Neural cell (in vitro differentiated cells): ENCODE results near the gene LAPTM5. TPM values are rescaled to one million over a fixed set of nuclear protein-coding genes. Genes with fewer than 3 reads are reported as not detected.

Experiments
- H2AFZ ChIP-seq: fragments of 200-600, 300-800 bp; sonication (generic), shearing (Covaris generic); 2 replicates; pipeline ENCODE4 v1.6.0; 2014; ENCODE audit warnings: low read depth, mild to moderate bottlenecking, antibody characterized with exemption, low read length, moderate library complexity
- H3F3A ChIP-seq: fragments of 200-600 bp; shearing (Covaris generic); 2 replicates; pipeline ENCODE4 v1.6.1; 2016; ENCODE audit warnings: mild to moderate bottlenecking, moderate library complexity, mixed read lengths, antibody characterized with exemption, low read length; ENCODE audit not compliant: insufficient read depth, poor library complexity, severe bottlenecking
- H3K27ac ChIP-seq: fragments of 200-600, 300-800 bp; sonication (generic), shearing (Covaris generic); 2 replicates; pipeline ENCODE4 v1.5.1; 2014; ENCODE audit warnings: mild to moderate bottlenecking, low read length, moderate library complexity
- H3K27me3 ChIP-seq: fragments of 300-800, 200-600 bp; sonication (generic), shearing (Covaris generic); 2 replicates; pipeline ENCODE4 v1.6.0; 2014; ENCODE audit warnings: mild to moderate bottlenecking, low read depth, low read length, moderate library complexity; ENCODE audit not compliant: insufficient read depth
- H3K36me3 ChIP-seq: fragments of 300-800, 200-600 bp; sonication (generic), shearing (Covaris generic); 2 replicates; pipeline ENCODE4 v1.5.1; 2014; ENCODE audit warnings: mild to moderate bottlenecking, antibody characterized with exemption, low read length, moderate library complexity; ENCODE audit not compliant: insufficient read depth
- H3K4me2 ChIP-seq: fragments of 300-800, 200-600 bp; sonication (generic), shearing (Covaris generic); 2 replicates; pipeline ENCODE4 v1.6.0; 2014; ENCODE audit warnings: mild to moderate bottlenecking, low read length
- H3K4me3 ChIP-seq: fragments of 300-800, 200-600 bp; sonication (generic), shearing (Covaris generic); 2 replicates; pipeline ENCODE4 v1.5.1; 2014; ENCODE audit warnings: mild to moderate bottlenecking, low read length, moderate library complexity
- H3K79me2 ChIP-seq: fragments of 200-600 bp; shearing (Covaris generic); replicated peaks from 2 replicates; pipeline ENCODE4 v1.6.0; 2014; ENCODE audit warnings: mild to moderate bottlenecking, low read length, moderate library complexity; ENCODE audit not compliant: insufficient read depth
- H3K9ac ChIP-seq: fragments of 300-800, 200-600 bp; sonication (generic), shearing (Covaris generic); 2 replicates; pipeline ENCODE4 v1.6.1; 2016; ENCODE audit warnings: mild to moderate bottlenecking, low read length, mixed read lengths
- H3K9me2 ChIP-seq: fragments of 200-600 bp; shearing (Covaris generic); 2 replicates; pipeline ENCODE4 v1.6.1; 2016; ENCODE audit warnings: mild to moderate bottlenecking, low read length, mixed read lengths; ENCODE audit not compliant: insufficient read depth
- H3K9me3 ChIP-seq: fragments of 200-600, 300-800 bp; sonication (generic), shearing (Covaris generic); 2 replicates; pipeline ENCODE4 v1.6.1; 2016; ENCODE audit warnings: mild to moderate bottlenecking, mixed run types, low read length, moderate library complexity, mixed read lengths
- H4K20me1 ChIP-seq: fragments of 200-600 bp; shearing (Covaris generic); 2 replicates; pipeline ENCODE4 v1.6.1; 2016; ENCODE audit warnings: mild to moderate bottlenecking, mixed run types; ENCODE audit not compliant: insufficient read depth
- EZH2 ChIP-seq: fragments of 200-600, 300-800 bp; shearing (Covaris generic), sonication (generic); IDR thresholded peaks from 2 replicates; pipeline ENCODE4 v1.6.1; 2014; ENCODE audit warnings: antibody characterized with exemption, low read length, borderline replicate concordance, mild to moderate bottlenecking; ENCODE audit not compliant: insufficient read depth, poor library complexity, severe bottlenecking
- MXI1 ChIP-seq: fragments of 450-650 bp; conservative IDR thresholded peaks from 2 replicates; pipeline ENCODE4 v1.6.1; 2014; ENCODE audit warnings: antibody characterized with exemption, mild to moderate bottlenecking; ENCODE audit not compliant: poor library complexity, severe bottlenecking
- POLR2AphosphoS5 ChIP-seq: IDR thresholded peaks from 2 replicates; pipeline ENCODE4 v1.6.1; 2012
- RAD21 ChIP-seq: fragments of 450-650 bp; conservative IDR thresholded peaks from 2 replicates; pipeline ENCODE4 v1.6.1; 2014; ENCODE audit warnings: antibody characterized with exemption, mild to moderate bottlenecking, moderate library complexity
- REST ChIP-seq: IDR thresholded peaks from 2 replicates; pipeline ENCODE4 v1.6.1; 2012; ENCODE audit warnings: borderline replicate concordance
- SMC3 ChIP-seq: fragments of 450-650 bp; conservative IDR thresholded peaks from 2 replicates; pipeline ENCODE4 v1.6.1; 2014; ENCODE audit warnings: antibody characterized with exemption, mild to moderate bottlenecking, moderate library complexity; ENCODE audit not compliant: poor library complexity
- TAF1 ChIP-seq: IDR thresholded peaks from 2 replicates; pipeline ENCODE4 v1.6.1; 2012; ENCODE audit warnings: low read depth
- polyA plus RNA-seq: library from polyadenylated mRNA; depleted of rRNA; stranded (reverse); fragments of >200 nt; gene quantifications from 2 replicates; pipeline ENCODE4 v1.2.3, GENCODE V29; 2014
- TF ChIP-seq, protein P1 (sequence below): fragments of 450-650 bp; IDR thresholded peaks from 2 replicates; pipeline ENCODE4 v1.5.1; 2014; ENCODE audit warnings: antibody characterized with exemption, mild to moderate bottlenecking, moderate library complexity; ENCODE audit not compliant: poor library complexity, severe bottlenecking

The LAPTM5 gene
- polyA plus RNA-seq, 1 donor from 2014 or later: 0.12 TPM

- Histone ChIP-seq H3K4me3 (no peak overlapping the region), H3K79me2 (no peaks in the 10 kb centered on the region), H3K27ac (no peak overlapping the region), H3K9ac (no peak overlapping the region), H3K27me3 (no peaks in the 10 kb centered on the region), H3K9me3 (no peaks in the 10 kb centered on the region), H4K20me1 (no peaks in the 10 kb centered on the region), H3K9me2 (no peaks in the 10 kb centered on the region), H3F3A (no peaks in the 10 kb centered on the region), H2AFZ (no peak overlapping the region), H3K36me3 (no peaks in the 10 kb centered on the region), H3K4me2 (no peak overlapping the region)
- TF ChIP-seq POLR2AphosphoS5 (no peak), REST (no peak), RAD21 (no peak), TAF1 (no peak), MXI1 (no peak), SMC3 (no peak), EZH2 (no peak)
Observed at GRCh38 chr1:30756206-30756544, 1.4 kb downstream of the LAPTM5 start.

DNA sequence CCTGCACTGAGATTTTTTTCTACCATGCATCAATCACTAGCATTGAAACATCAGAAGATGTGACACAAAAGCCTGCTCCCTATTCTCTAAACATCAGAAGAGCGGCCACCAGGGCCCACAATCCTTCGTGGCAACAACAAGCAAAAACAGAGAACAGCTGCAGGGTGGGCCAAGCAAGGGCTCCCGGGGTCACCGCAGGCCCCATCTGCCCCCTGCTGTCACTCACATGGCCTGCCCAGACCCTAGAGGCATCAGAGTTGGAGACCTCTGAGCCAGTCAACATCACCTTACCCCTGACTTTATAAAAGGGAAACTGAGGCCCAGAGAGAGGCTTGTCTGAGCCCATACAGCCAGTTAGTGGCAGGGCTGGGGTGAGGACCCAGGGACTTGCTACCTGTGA lies 1.8 kb downstream of the LAPTM5 start:
- no peaks in the 10 kb centered on the region for H3F3A ChIP-seq
- H3K4me2 ChIP-seq: no peak overlapping the region
- no peak overlapping the region for H3K9ac ChIP-seq
- H3K9me3 ChIP-seq: no peaks in the 10 kb centered on the region
- H2AFZ ChIP-seq: no peak overlapping the region
- H3K79me2 ChIP-seq: no peaks in the 10 kb centered on the region
- H3K4me3 ChIP-seq: no peak overlapping the region
- no peaks in the 10 kb centered on the region for H3K27me3 ChIP-seq
- no peak for TF ChIP-seq SMC3
- no peak for TF ChIP-seq POLR2AphosphoS5
- TF ChIP-seq MXI1: no peak
- TF ChIP-seq TAF1: no peak
- no peak for TF ChIP-seq RAD21
- TF ChIP-seq EZH2: no peak
- TF ChIP-seq, protein P1, sequence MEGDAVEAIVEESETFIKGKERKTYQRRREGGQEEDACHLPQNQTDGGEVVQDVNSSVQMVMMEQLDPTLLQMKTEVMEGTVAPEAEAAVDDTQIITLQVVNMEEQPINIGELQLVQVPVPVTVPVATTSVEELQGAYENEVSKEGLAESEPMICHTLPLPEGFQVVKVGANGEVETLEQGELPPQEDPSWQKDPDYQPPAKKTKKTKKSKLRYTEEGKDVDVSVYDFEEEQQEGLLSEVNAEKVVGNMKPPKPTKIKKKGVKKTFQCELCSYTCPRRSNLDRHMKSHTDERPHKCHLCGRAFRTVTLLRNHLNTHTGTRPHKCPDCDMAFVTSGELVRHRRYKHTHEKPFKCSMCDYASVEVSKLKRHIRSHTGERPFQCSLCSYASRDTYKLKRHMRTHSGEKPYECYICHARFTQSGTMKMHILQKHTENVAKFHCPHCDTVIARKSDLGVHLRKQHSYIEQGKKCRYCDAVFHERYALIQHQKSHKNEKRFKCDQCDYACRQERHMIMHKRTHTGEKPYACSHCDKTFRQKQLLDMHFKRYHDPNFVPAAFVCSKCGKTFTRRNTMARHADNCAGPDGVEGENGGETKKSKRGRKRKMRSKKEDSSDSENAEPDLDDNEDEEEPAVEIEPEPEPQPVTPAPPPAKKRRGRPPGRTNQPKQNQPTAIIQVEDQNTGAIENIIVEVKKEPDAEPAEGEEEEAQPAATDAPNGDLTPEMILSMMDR: no peak
- H3K27ac ChIP-seq: no peak overlapping the region
- H3K36me3 ChIP-seq: no peaks in the 10 kb centered on the region
- H4K20me1 ChIP-seq: no peaks in the 10 kb centered on the region
- H3K9me2 ChIP-seq: no peaks in the 10 kb centered on the region

DNA sequence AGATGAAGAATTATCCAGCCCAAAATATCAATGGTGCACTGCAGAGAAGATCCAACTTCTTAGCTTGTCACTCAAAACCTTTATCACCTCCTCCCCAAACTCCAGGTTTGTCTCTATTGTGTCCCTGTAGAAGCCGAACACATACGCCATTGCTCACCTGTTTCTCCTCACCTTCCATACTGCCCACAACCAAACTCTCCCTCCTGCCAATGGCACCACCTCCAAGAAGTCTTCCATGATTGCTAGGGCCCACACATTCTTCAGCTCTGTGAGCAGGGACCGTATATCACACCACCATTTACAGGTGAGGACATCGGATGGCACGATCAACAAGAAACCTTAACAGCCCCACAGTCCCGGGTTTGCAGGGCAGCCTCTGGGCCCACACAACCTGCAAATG lies 2.2 kb downstream of the LAPTM5 start:
- no peak overlapping the region for H3K4me2 ChIP-seq
- H3K27ac ChIP-seq: no peak overlapping the region

More for the DNA sequence above, 2.2 kb downstream of the LAPTM5 start:
- no peaks in the 10 kb centered on the region for H3K9me3 ChIP-seq
- H3K36me3 ChIP-seq: no peaks in the 10 kb centered on the region
- no peak overlapping the region for H3K4me3 ChIP-seq
- H3K9me2 ChIP-seq: no peaks in the 10 kb centered on the region
- no peaks in the 10 kb centered on the region for H4K20me1 ChIP-seq
- no peak overlapping the region for H3K9ac ChIP-seq
- no peaks in the 10 kb centered on the region for H3K27me3 ChIP-seq
- no peaks in the 10 kb centered on the region for H3F3A ChIP-seq
- no peak overlapping the region for H2AFZ ChIP-seq
- TF ChIP-seq TAF1 (no peak), POLR2AphosphoS5 (no peak), MXI1 (no peak)
- TF ChIP-seq, protein P1: no peak
- H3K79me2 ChIP-seq: no peaks in the 10 kb centered on the region
